Cardiac fibroblast (primary cell): ENCODE results near the gene ADAM10.

ENCODE experiments used
- DNase-seq, 2 donors: peaks; one replicate each; pipeline versions ENCODE4 v3.0.0 to v3.0.0-alpha.2; 2010; ENCODE audit warnings: low read depth in 2 of 2
- H3K4me3 ChIP-seq, 2 donors: replicated peaks in 1 of 2; 1 replicate in 1 of 2; 2 replicates in 1 of 2; pipeline ENCODE4 v1.5.1; 2011; ENCODE audit warnings: low read depth in 2 of 2, low read length in 2 of 2, mild to moderate bottlenecking in 2 of 2, moderate library complexity in 1 of 2
- CTCF ChIP-seq: IDR thresholded peaks from one replicate; pipeline ENCODE4 v1.5.1; 2011; ENCODE audit warnings: low read depth, mild to moderate bottlenecking, low read length, inconsistent platforms

The ADAM10 gene

GRCh38 chr15:58698887-58699641 is 50.4 kb downstream of the ADAM10 start:
- no peak for DNase-seq
- no peak for TF ChIP-seq CTCF
- H3K4me3 ChIP-seq: no peak overlapping the region

- no peak overlapping the region for H3K4me3 ChIP-seq
- TF ChIP-seq CTCF: no peak
- no peak for DNase-seq
These were observed 52.3 kb downstream of the ADAM10 start for GRCh38 chr15:58697220-58697619.

- no peak for TF ChIP-seq CTCF
- no peak overlapping the region for H3K4me3 ChIP-seq
- no peak for DNase-seq
These were observed 52.8 kb downstream of the ADAM10 start for GRCh38 chr15:58696738-58697137.

GRCh38 chr15:58694641-58695398 is 54.7 kb downstream of the ADAM10 start:
- peak; percentile 28 to 52 for DNase-seq
- no peak for TF ChIP-seq CTCF
- H3K4me3 ChIP-seq: no peak overlapping the region

GRCh38 chr15:58690703-58691102 is 58.8 kb downstream of the ADAM10 start:
- no peak for DNase-seq
- no peak overlapping the region for H3K4me3 ChIP-seq
- TF ChIP-seq CTCF: no peak

- TF ChIP-seq CTCF: no peak
- no peak for DNase-seq
- H3K4me3 ChIP-seq: no peak overlapping the region
These were observed 59.9 kb downstream of the ADAM10 start for GRCh38 chr15:58689646-58690045.
